Measurements from ENCODE around the gene OLFML3.

Gene OLFML3

DNA sequence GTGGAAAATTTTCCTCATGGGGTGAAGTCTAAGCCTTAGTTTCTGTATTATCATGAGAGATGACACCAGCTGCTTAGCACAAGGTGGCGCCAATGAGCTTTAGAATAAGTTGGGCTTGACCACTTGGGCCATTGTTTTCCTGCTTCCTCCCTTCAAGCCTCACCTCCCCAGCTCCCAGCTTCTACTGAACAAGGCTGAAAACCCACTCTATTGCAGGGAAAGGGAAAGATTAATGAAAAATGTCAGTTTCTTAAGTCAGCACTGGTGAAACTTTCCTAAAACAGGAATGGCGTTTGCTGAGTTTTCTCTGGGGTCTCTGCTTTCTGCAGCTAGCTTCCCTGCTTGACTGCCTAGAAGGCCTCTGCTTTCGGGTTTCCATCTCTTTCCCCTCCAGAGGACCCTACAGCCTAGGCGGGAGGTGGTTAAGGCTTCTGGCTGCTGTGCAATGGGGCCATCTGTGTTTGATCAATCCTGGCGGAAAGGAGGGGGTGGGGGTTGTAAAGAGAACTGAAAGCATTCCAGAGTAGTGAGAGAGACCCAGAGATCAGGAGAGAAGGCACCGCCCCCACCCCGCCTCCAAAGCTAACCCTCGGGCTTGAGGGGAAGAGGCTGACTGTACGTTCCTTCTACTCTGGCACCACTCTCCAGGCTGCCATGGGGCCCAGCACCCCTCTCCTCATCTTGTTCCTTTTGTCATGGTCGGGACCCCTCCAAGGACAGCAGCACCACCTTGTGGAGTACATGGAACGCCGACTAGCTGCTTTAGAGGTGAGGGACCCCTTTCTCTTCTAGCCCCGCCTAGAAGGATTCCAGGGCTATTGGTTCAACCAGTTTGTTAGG, at the start of gene OLFML3 (continued):
- TF ChIP-seq KLF8 (tag by site-specific recombination; IDR thresholded peaks at IDR 0.05) (0 out of 2 replicates have a peak, but pooled peaks have one; percentile 6), ZNF10 (tag by site-specific recombination; IDR thresholded peaks at IDR 0.05) (no peak)
- TF ChIP-seq, protein P1, sequence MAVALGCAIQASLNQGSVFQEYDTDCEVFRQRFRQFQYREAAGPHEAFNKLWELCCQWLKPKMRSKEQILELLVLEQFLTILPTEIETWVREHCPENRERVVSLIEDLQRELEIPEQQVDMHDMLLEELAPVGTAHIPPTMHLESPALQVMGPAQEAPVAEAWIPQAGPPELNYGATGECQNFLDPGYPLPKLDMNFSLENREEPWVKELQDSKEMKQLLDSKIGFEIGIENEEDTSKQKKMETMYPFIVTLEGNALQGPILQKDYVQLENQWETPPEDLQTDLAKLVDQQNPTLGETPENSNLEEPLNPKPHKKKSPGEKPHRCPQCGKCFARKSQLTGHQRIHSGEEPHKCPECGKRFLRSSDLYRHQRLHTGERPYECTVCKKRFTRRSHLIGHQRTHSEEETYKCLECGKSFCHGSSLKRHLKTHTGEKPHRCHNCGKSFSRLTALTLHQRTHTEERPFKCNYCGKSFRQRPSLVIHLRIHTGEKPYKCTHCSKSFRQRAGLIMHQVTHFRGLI (tag by site-specific recombination; IDR thresholded peaks at IDR 0.05): peak; percentile 65; the same call in 1 of the 2 replicates

DNA sequence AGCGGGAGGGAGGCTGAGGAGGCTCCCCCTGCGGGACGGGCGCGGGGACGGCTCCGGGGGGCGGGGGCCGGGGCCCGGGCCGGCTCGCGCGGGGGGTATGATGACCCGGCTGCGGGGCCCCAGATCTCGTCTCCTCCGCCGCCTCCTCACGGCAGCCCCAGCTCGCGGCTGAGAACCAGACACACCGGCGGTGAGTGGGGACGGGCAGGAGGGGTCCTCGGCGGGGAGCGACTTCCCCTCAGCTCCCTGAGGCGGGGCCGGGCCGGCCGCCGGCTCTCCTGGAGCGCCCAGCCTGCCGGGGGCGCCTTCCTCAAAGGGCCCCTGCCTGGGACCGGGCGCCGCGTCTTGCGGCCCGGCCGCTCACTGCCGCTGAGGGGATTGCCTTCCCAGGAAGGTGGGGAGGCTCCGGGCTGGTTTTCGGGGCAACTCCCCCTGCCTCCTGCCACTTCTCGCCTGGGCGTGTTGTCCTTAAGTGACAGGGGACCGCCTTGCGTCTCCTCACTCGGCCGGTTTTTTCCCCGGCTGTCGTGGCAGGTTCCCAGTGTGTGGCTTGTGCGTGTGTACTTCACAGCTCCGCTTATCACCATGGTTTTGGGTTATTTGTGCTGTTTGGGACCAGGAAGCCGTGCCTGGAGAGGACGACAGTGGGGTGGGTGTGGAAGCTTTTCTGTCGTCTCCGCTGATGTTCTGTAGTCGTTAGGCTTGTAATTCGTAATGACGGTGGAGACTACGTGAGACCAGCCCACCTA, 49.4 kb upstream of the OLFML3 start:
- CTCF ChIA-PET: interaction anchor here (0.5 to 2.1 kb wide), 10 partner anchors 13 to 1211 kb away, joined by 3 to 8 read pairs (median 4); partner anchors contain the start of gene AP4B1
- TF ChIP-seq ZBTB17 (tag by site-specific recombination; IDR thresholded peaks at IDR 0.05) (peak; percentile 26; the same call in 1 of the 2 replicates), GLIS2 (tag by site-specific recombination; IDR thresholded peaks at IDR 0.05) (peak; percentile 80), ZNF571 (tag by site-specific recombination; IDR thresholded peaks at IDR 0.05) (no peak), ZBTB48 (tag by site-specific recombination; IDR thresholded peaks at IDR 0.05) (no peak), ZNF426 (tag by site-specific recombination; IDR thresholded peaks at IDR 0.05) (no peak), SP7 (tag by site-specific recombination; IDR thresholded peaks at IDR 0.05) (no peak; the same call in 1 of the 2 replicates), ZNF530 (tag by site-specific recombination; IDR thresholded peaks at IDR 0.05; ENCODE audit: low read depth) (no peak), ZNF404 (tag by site-specific recombination; IDR thresholded peaks at IDR 0.05) (no peak), ZNF785 (tag by site-specific recombination; IDR thresholded peaks at IDR 0.05) (no peak), SP2 (tag by site-specific recombination; IDR thresholded peaks at IDR 0.05) (peak; percentile 54), ZBTB20 (tag by site-specific recombination; IDR thresholded peaks at IDR 0.05) (peak; percentile 63), ZNF394 (tag by site-specific recombination; IDR thresholded peaks at IDR 0.05; ENCODE audit: borderline replicate concordance) (no peak), KLF1 (tag by site-specific recombination; IDR thresholded peaks at IDR 0.05) (peak; percentile 60; the same call in 1 of the 2 replicates), BCL11A (tag by site-specific recombination; IDR thresholded peaks at IDR 0.05; ENCODE audit: low read depth) (no peak), ZNF561 (tag by site-specific recombination; IDR thresholded peaks at IDR 0.05; ENCODE audit: borderline replicate concordance) (no peak), GLI2 (tag by site-specific recombination; IDR thresholded peaks at IDR 0.05; ENCODE audit: borderline replicate concordance, low read depth) (no peak), ZNF670 (tag by site-specific recombination; IDR thresholded peaks at IDR 0.05; ENCODE audit: low read depth) (no peak), ZNF341 (tag by site-specific recombination; IDR thresholded peaks at IDR 0.05; ENCODE audit: low read depth) (no peak; the same call in 1 of the 2 replicates), ZNF350 (tag by site-specific recombination; IDR thresholded peaks at IDR 0.05) (no peak), ZNF423 (tag by site-specific recombination; IDR thresholded peaks at IDR 0.05) (no peak), ZNF16 (tag by site-specific recombination; IDR thresholded peaks at IDR 0.05; ENCODE audit: low read depth) (no peak), ZNF501 (tag by site-specific recombination; IDR thresholded peaks at IDR 0.05) (peak; percentile 45; the same call in 1 of the 2 replicates), ZNF791 (tag by site-specific recombination; IDR thresholded peaks at IDR 0.05) (no peak)
- TF ChIP-seq, protein P2, sequence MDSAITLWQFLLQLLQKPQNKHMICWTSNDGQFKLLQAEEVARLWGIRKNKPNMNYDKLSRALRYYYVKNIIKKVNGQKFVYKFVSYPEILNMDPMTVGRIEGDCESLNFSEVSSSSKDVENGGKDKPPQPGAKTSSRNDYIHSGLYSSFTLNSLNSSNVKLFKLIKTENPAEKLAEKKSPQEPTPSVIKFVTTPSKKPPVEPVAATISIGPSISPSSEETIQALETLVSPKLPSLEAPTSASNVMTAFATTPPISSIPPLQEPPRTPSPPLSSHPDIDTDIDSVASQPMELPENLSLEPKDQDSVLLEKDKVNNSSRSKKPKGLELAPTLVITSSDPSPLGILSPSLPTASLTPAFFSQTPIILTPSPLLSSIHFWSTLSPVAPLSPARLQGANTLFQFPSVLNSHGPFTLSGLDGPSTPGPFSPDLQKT (IDR thresholded peaks at IDR 0.05; ENCODE audit: borderline replicate concordance, low read depth, low read length): no peak
- TF ChIP-seq, protein P3, sequence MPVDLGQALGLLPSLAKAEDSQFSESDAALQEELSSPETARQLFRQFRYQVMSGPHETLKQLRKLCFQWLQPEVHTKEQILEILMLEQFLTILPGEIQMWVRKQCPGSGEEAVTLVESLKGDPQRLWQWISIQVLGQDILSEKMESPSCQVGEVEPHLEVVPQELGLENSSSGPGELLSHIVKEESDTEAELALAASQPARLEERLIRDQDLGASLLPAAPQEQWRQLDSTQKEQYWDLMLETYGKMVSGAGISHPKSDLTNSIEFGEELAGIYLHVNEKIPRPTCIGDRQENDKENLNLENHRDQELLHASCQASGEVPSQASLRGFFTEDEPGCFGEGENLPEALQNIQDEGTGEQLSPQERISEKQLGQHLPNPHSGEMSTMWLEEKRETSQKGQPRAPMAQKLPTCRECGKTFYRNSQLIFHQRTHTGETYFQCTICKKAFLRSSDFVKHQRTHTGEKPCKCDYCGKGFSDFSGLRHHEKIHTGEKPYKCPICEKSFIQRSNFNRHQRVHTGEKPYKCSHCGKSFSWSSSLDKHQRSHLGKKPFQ (tag by site-specific recombination; IDR thresholded peaks at IDR 0.05): no peak
- TF ChIP-seq, protein P4, sequence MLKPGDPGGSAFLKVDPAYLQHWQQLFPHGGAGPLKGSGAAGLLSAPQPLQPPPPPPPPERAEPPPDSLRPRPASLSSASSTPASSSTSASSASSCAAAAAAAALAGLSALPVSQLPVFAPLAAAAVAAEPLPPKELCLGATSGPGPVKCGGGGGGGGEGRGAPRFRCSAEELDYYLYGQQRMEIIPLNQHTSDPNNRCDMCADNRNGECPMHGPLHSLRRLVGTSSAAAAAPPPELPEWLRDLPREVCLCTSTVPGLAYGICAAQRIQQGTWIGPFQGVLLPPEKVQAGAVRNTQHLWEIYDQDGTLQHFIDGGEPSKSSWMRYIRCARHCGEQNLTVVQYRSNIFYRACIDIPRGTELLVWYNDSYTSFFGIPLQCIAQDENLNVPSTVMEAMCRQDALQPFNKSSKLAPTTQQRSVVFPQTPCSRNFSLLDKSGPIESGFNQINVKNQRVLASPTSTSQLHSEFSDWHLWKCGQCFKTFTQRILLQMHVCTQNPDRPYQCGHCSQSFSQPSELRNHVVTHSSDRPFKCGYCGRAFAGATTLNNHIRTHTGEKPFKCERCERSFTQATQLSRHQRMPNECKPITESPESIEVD (tag by site-specific recombination; IDR thresholded peaks at IDR 0.05): no peak

More for the DNA sequence above, 49.4 kb upstream of the OLFML3 start:
- Histone ChIP-seq H3K9me3 (ENCODE audit: control insufficient read depth, insufficient read depth, low read depth, low read length) (no peaks in the 10 kb centered on the region), H3K36me3 (ENCODE audit: control insufficient read depth in 2 of 2, insufficient read depth in 1 of 2, low read length in 2 of 2) (no peaks in the 10 kb centered on the region), H3K4me3 (ENCODE audit: low read depth, low read length) (peak overlapping the region; percentile 96), H3K4me1 (ENCODE audit: control insufficient read depth, insufficient read depth, low read length) (peaks cover 3% of the 10 kb centered on the region), H3K27ac (ENCODE audit: extremely low read depth, low read depth, low read length) (peak overlapping the region; percentile 51)
- POLR2A ChIA-PET: interaction anchor here (0.5 to 5.3 kb wide), 14 partner anchors 12 to 171 kb away, joined by 3 to 84 read pairs (median 4); partner anchors contain the start of genes AP4B1, DCLRE1B, PHTF1 and RSBN1

All from HEK293 (cell line).